Measurements from ENCODE around the gene CEP112. TPM values are rescaled to one million over a fixed set of nuclear protein-coding genes. Genes with fewer than 3 reads are reported as not detected.

The CEP112 gene
- total and polyA plus RNA-seq, 2 of the 8 experiments (the other 6 are each of a cell fraction or from before 2014, with no cell fraction given): 0.62 to 3.1 TPM

GRCh38 chr17:65678546-65678945, 513.4 kb downstream of the CEP112 start:
- Histone ChIP-seq H4K20me1 (replicated peaks in 1 of 2; ENCODE audit: control insufficient read depth in 1 of 2, insufficient read depth in 2 of 2, low read length in 2 of 2) (no peaks in the 10 kb centered on the region), H3K14ac (ENCODE audit: insufficient read length) (no peak overlapping the region), H3K4ac (replicated peaks; ENCODE audit: insufficient read length, low read depth, low read length) (no peak overlapping the region), H3K56ac (replicated peaks; ENCODE audit: insufficient read length, low read depth, low read length) (no peak overlapping the region), H4K5ac (ENCODE audit: insufficient read length, low read depth, low read length) (no peak overlapping the region), H3K79me2 (ENCODE audit: control insufficient read depth in 1 of 2, insufficient read depth in 2 of 2, low read length in 2 of 2) (no peaks in the 10 kb centered on the region), H3K4me2 (ENCODE audit: insufficient read depth in 1 of 2, low read depth in 2 of 2, low read length in 2 of 2) (no peak overlapping the region), H3K9me3 (ENCODE audit: insufficient read depth in 2 of 2, low read depth in 1 of 2, low read length in 1 of 2) (no peaks in the 10 kb centered on the region), H3K36me3 (ENCODE audit: control insufficient read depth in 2 of 4, insufficient read depth in 4 of 4, low read length in 3 of 4) (no peaks in the 10 kb centered on the region), H2BK20ac (ENCODE audit: low read length) (no peak overlapping the region), H4K8ac (ENCODE audit: extremely low read depth, insufficient read depth, low read length) (no peak overlapping the region), H3K27ac (ENCODE audit: low read depth, low read length) (no peak overlapping the region), H2BK120ac (replicated peaks; ENCODE audit: low read depth, low read length) (no peak overlapping the region), H3K9ac (replicated peaks in 1 of 4; ENCODE audit: extremely low read depth in 1 of 4, low read depth in 3 of 4, low read length in 3 of 4) (no peak overlapping the region; a peak in 1 of 7 replicates), H3K18ac (ENCODE audit: extremely low read depth, low read length) (no peak overlapping the region), H3K4me1 (replicated peaks in 1 of 4; ENCODE audit: control insufficient read depth in 3 of 4, insufficient read depth in 4 of 4, low read length in 3 of 4) (no peaks in the 10 kb centered on the region), H3K23me2 (ENCODE audit: low read depth, low read length) (peaks cover 1% of the 10 kb centered on the region; the same call in 1 of the 2 replicates), H3K4me3 (ENCODE audit: extremely low read depth in 1 of 4, insufficient read depth in 2 of 4, low read depth in 3 of 4, low read length in 4 of 4) (no peak overlapping the region), H4K91ac (replicated peaks; ENCODE audit: insufficient read length, low read length) (peak overlapping the region; percentile 56), H2BK5ac (ENCODE audit: low read depth, low read length) (no peak overlapping the region), H2AFZ (ENCODE audit: low read length) (no peak overlapping the region), H3K79me1 (ENCODE audit: low read depth, low read length) (no peaks in the 10 kb centered on the region), H3K23ac (ENCODE audit: insufficient read length) (no peak overlapping the region), H2BK15ac (ENCODE audit: low read length) (no peak overlapping the region), H3K27me3 (replicated peaks in 1 of 4; ENCODE audit: control insufficient read depth in 3 of 4, extremely low read depth in 1 of 4, insufficient read depth in 3 of 4, low read length in 3 of 4) (no peaks in the 10 kb centered on the region; a peak in 3 of 7 replicates), H2BK12ac (ENCODE audit: low read depth, low read length) (no peak overlapping the region), H2AK5ac (ENCODE audit: low read depth, low read length) (no peak overlapping the region)
- no peak for DNase-seq (ENCODE audit: low read depth in 1 of 2, low spot score in 2 of 2)
- POLR2A ChIA-PET (ENCODE audit: partially characterized antibody): no interaction called here
- no peak for TF ChIP-seq KDM4A (IDR thresholded peaks at IDR 0.05; ENCODE audit: low read depth, low read length, severe bottlenecking)
- no peak for TF ChIP-seq KDM1A (IDR thresholded peaks at IDR 0.05; ENCODE audit: borderline replicate concordance, low read length)
- no peak for TF ChIP-seq YY1 (IDR thresholded peaks at IDR 0.05; ENCODE audit: low read depth, low read length)
- no peak for TF ChIP-seq BACH1 (IDR thresholded peaks at IDR 0.05; ENCODE audit: low read length)
- no peak for TF ChIP-seq JUND (IDR thresholded peaks at IDR 0.05; ENCODE audit: low read length)
- CTCF ChIA-PET (ENCODE audit: partially characterized antibody): no interaction called here
- WGBS, 2 experiments (ENCODE audit: extremely low coverage in 1 of 2, insufficient coverage in 1 of 2, insufficient read length in 1 of 2, insufficient replicate concordance in 2 of 2, low coverage in 1 of 2, low lambda C conversion rate in 2 of 2, missing lambda C conversion rate in 1 of 2): 82% methylated on average over 9 of the region's 9 CpGs; no CpG with 5 or more reads in 1 of the 2 experiments
- no peak for FAIRE-seq

All from H1 (cell line).